Renal cortical epithelial cell (primary cell): Measurements from ENCODE around the gene DSCAM. TPM values are rescaled to one million over a fixed set of nuclear protein-coding genes. Genes with fewer than 3 reads are reported as not detected.

Experiments
- DNase-seq: peaks from one replicate; pipeline ENCODE4 v3.0.0-alpha.2; 2011; ENCODE audit warnings: low read depth
- total RNA-seq: library from RNA; depleted of rRNA; stranded (reverse); fragments of >200 nt; gene quantifications from 2 replicates; pipeline ENCODE4 v1.2.3, GENCODE V29; 2014

The DSCAM gene
- total RNA-seq, 1 donor from 2014 or later: not detected

DNA sequence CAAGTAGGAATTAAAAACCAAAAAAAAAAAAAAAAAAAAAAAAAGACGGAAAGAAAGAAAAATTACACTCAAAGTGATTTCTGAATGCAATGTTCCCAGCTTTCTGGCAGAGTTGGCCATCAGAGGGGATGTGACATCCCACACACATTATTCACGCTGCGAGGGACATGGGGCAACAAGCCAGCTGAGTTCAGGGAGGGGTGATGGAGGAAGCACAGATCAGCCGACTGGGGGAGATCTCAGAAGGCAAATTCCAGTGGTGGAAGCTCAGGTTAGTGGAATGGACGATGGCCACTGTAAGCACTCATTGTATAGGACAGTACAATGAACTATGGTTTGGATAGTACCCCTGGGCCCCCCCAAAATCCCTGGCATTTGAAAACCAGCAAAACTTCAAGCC, 667.8 kb downstream of the DSCAM start:
- DNase-seq: no peak

GRCh38 chr21:40178726-40179125, 668.2 kb downstream of the DSCAM start:
- DNase-seq: no peak

GRCh38 chr21:40177979-40178378, 669.0 kb downstream of the DSCAM start:
- no peak for DNase-seq

- DNase-seq: no peak
Observed at GRCh38 chr21:40176724-40177123, 670.2 kb downstream of the DSCAM start.

DNA sequence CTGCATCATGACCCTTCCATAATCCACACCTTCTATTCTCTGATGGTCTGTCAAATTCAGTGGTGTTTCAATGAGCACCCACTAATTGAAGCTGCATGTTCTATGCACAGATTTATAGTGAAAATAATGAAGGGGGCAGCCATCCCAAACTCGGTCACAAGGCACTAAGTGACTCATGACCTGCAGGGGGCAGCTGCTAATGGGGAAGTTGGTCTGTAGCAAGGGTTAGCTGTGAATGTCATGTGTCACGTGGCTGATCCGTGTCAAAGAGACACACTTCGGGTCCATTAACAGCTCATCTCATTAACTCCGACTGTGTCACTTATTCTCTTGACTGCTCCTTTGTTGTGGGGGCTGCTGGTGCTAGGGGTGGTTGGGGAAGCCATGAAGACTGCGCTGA, 673.1 kb downstream of the DSCAM start:
- no peak for DNase-seq

DNA sequence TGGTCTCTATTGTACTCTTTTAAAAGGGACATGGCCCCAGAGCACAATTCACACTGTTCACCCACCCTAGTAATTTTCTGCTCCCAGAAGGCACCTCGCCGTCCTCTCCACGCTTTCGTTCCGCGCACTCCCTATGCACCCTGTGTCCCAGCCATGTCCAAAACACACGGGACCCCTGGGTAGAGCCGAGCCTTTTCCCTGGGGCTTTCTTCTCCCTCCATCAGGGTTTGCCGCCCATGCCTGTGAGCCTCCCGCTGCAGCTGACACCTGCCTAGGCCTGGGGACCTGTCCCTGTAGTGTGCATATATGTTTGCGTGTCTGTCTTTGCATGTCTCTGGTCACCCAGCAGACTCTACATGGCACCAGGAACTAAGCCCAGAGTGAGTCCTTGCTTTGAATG, 677.0 kb downstream of the DSCAM start:
- DNase-seq: no peak

GRCh38 chr21:40166291-40166843, 680.6 kb downstream of the DSCAM start:
- no peak for DNase-seq

DNA sequence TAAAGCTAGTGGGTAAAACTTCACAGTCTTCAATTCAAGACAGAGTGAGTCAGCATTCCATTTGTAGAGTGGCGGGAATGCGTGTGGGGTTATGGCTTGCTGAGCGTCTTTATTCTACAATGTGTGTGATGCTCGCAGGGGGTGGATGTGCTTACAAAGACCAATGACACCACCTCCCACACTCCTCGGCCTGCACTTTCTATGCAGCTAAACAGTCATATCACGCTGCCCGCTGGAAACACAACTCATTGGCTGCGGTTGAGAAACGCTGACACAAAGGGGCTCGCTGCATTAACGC, 681.2 kb downstream of the DSCAM start:
- DNase-seq: no peak

GRCh38 chr21:40164905-40165772, 681.8 kb downstream of the DSCAM start:
- DNase-seq: no peak

DNA sequence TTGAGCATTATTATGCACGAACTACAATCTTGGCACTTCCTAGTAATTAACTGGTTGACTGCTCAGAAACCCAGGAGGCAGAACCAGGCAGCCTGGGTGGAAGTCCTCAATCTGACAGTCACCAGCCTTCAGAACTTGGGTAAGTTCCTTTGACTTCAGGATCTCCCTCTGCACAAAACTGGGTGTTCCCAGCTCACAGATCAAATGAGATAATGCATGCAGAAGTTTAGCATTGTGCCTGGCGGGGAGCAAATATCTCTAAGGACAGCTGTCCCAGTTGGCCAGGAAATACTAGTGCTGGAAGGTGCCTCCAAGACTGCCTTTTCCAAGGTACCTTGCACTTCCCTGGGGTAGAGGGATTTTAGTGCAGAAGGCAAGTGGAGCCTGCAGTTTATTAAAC, 684.9 kb downstream of the DSCAM start:
- DNase-seq: no peak

GRCh38 chr21:40160911-40161310, 686.0 kb downstream of the DSCAM start:
- no peak for DNase-seq

- no peak for DNase-seq
Observed at GRCh38 chr21:40158366-40158765, 688.6 kb downstream of the DSCAM start.

DNA sequence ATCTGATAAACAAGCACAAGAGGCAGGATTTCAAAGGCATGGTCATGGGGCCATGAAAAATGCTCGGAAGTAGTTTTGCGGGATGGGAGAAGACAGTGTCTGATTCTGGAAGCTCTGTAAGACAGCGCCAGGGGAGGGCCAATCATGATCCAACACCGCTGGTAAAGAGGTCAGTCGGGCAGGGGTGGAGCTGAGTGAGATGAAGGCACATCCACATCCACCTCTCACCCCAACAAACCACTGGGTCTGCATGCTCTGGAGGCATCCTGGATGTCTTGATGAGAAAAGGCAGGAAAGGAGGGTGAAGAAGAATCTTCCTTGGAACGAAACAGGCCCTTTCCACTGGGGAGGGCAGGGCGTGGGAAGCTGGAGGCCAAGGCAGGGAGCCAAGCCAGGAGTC, 691.4 kb downstream of the DSCAM start:
- no peak for DNase-seq

GRCh38 chr21:40153351-40153750, 693.6 kb downstream of the DSCAM start:
- DNase-seq: no peak

GRCh38 chr21:40152476-40152875, 694.5 kb downstream of the DSCAM start:
- no peak for DNase-seq

DNA sequence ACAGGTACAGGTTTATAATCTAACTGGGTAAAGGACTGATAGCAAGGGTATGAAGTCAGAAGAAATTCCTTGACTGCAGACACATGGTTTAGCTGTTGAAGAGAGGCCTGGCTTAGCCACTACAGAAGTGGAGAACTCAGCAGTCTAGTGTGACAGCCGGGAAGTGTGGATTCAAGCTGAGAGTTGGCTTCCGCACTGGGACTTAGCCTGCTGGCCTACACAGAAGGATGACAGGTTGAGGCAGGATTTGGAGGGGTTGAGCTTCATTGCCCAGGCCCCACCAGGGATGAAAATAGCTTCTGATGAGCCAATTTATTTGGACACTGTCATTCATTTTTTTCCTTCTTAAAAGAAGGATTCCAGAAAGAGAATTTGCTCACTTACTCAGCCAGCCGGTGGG, 695.3 kb downstream of the DSCAM start:
- no peak for DNase-seq

GRCh38 chr21:40146216-40146837, 700.6 kb downstream of the DSCAM start:
- DNase-seq: no peak

DNA sequence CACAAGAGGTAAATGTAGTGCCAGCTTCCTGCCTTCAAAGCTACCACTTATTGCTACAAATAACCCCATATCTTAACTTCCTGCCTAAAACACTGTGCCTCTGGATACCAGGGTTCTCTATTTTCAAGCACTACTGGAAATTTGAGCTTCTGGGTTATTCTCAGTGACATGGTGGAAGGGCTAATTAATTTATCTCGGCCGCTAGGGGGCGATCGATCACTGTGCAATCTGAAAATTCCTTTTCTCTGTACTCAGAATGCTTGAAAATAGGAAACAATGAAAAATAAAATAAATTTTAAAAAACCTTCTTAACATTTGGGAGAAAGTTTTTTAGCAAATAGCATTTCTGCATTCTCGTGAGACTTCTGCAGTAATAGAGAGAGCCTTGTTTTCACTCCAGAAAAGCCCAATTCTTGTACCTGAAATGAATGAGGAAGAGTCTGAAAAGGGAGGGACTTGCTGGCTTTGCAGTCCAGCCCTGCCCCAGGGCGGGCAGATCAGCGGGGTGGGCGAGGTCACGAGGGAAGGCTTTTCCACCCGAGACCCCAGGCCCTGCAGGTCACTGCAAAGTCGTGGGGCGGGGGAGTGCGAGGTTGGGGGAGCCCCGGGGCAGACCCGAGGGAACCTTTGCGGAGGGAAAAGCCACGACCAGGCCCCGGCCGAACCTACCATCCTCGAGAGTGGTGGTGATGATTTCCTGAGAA, 703.0 kb downstream of the DSCAM start:
- peak; percentile 10 for DNase-seq

- no peak for DNase-seq
Observed at GRCh38 chr21:40141621-40142020, 705.3 kb downstream of the DSCAM start.

- DNase-seq: no peak
Observed at GRCh38 chr21:40140675-40141074, 706.3 kb downstream of the DSCAM start.

GRCh38 chr21:40139636-40140035, 707.3 kb downstream of the DSCAM start:
- DNase-seq: no peak

DNA sequence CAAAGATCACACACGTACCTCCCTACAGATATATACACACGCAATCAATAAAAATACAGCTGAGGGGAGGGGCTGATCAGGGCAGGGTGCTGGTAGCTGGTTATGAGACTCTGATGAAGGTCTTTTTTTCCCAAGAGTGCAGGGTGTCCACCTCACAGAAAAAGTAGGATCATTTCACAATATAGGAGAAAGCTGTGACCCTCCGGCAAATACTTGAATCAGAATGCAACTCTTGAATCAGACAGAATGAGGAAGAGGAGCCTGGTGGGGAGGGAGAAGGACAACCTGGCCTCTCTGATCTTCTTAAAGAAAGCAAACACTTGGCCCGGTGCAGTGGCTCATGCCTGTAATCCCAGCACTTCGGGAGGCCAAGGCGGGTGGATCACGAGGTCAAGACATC, 710.4 kb downstream of the DSCAM start:
- no peak for DNase-seq
